Esophagus squamous epithelium (tissue), 4 donors: ENCODE results near the gene TSPAN18.

Experiments
- CTCF ChIP-seq, 6 experiments: fragments of 450-650 bp in 4 of 6; fragments of 200-600 bp in 2 of 6; sonication (generic) in 2 of 6; IDR thresholded peaks; one replicate each; pipeline ENCODE4 v1.5.1; 2016 to 2019; ENCODE audit warnings: antibody characterized with exemption in 6 of 6, mild to moderate bottlenecking in 4 of 6, moderate library complexity in 4 of 6
- POLR2A ChIP-seq, 4 donors: fragments of 450-650 bp; IDR thresholded peaks; one replicate each; pipeline ENCODE4 v1.6.1; 2017; ENCODE audit warnings: antibody characterized with exemption in 4 of 4, mild to moderate bottlenecking in 4 of 4, moderate library complexity in 3 of 4

- TF ChIP-seq CTCF (IDR thresholded peaks at IDR 0.05) (no peak), POLR2A (IDR thresholded peaks at IDR 0.05) (no peak)
Measured at GRCh38 chr11:44851496-44851895, 124.7 kb downstream of the TSPAN18 start.
